LNCaP clone FGC (cell line): ENCODE results near the gene JPH3.

Experiments
- DNase-seq: peaks from one replicate; pipeline ENCODE4 v3.0.0-alpha.2; 2011; ENCODE audit warnings: low read depth
- H3K4me3 ChIP-seq: 2 replicates; pipeline ENCODE4 v1.5.1; 2011; ENCODE audit warnings: mild to moderate bottlenecking, low read depth, low read length, control low read depth
- CTCF ChIP-seq: IDR thresholded peaks from 2 replicates; pipeline ENCODE4 v1.5.1; 2012; ENCODE audit warnings: mild to moderate bottlenecking; ENCODE audit not compliant: control insufficient read depth, insufficient read depth; ENCODE audit errors: extremely low read depth

Gene JPH3

GRCh38 chr16:87626401-87626800 lies 24.1 kb downstream of the JPH3 start:
- TF ChIP-seq CTCF: no peak
- no peak for DNase-seq
- no peak overlapping the region for H3K4me3 ChIP-seq

- DNase-seq: no peak
- H3K4me3 ChIP-seq: no peak overlapping the region
- TF ChIP-seq CTCF: no peak
Observed at GRCh38 chr16:87626905-87627304, 24.6 kb downstream of the JPH3 start.

DNA sequence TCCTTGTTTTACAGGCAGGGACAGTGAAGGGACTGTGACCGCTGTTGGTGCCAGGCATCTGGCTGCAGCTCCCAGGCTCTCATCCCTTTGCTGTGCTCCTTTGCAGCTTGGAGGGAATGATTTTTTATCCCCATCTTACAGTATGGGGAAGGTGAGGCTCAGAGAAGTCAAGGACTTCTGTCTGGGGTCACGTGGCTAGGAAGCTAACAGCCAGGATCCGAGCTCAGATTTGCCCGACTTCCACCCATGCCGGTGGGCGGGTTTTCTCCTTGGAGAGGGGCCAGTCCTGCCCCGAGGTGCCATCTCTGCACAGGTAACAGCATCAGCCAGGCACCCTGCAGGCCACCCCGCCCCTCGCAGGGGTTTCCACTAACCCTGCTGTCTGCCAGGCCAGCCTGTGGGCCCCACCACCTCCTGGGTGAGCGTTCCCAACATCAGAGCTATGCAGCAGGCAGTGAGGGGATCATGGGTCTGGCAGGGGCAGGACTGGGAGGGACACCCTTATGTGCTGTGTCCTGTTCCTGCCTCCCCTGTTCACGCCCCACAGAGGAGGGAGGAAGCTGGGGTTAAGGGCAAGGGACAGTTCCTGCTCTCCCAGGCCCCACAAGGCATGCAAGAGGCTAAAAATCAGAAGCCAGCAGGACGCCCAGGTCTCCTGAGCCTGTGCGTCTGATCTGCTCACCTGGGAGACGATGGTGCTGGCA lies 25.4 kb downstream of the JPH3 start:
- no peak overlapping the region for H3K4me3 ChIP-seq
- no peak for DNase-seq
- no peak for TF ChIP-seq CTCF

DNA sequence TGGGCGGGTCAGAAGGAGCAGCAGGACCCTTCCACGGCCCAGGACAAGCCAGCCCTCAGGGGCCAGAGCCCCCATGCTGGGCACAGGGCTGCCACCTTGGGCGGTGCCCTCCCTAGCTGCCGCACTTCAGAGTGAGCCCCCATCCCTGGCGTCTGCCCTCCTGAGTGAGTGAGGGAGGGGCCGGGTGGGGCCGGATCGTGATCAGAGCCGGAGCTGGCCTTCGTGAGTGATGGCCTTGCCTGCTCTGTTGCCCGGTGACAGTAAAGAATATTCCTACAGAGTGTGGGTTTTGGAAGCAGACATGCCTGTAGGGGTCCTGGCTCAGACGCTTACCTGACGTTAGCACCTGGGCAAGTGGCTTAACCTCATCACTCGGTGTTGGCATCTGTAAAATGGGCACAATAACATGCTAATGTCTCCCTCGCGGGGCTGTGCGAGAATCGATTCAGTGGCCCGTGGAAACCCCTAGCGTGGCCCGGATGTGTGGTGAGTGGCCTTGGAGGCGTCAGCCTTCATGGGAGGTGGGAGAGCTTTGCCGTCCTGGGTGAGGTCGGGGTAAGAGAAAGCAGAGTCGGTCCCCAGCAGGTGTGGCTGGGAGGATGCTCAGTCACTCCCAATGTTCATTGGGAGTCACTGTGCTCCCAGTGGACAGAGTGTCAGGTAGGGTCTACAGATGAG lies 26.1 kb downstream of the JPH3 start:
- H3K4me3 ChIP-seq: no peak overlapping the region
- TF ChIP-seq CTCF: no peak
- DNase-seq: no peak

- TF ChIP-seq CTCF: no peak
- H3K4me3 ChIP-seq: no peak overlapping the region
- DNase-seq: no peak
Observed at GRCh38 chr16:87628940-87629339, 26.6 kb downstream of the JPH3 start.

GRCh38 chr16:87631067-87631466 lies 28.8 kb downstream of the JPH3 start:
- no peak overlapping the region for H3K4me3 ChIP-seq
- no peak for DNase-seq
- no peak for TF ChIP-seq CTCF
